Peyer's patch (tissue), 4 donors: ENCODE results near the gene CDH23. TPM values are rescaled to one million over a fixed set of nuclear protein-coding genes. Genes with fewer than 3 reads are reported as not detected.

Source experiments
- DNase-seq, 3 donors: peaks; one replicate each; pipeline ENCODE4 v3.0.0-alpha.2; 2017 to 2019
- H3K27ac ChIP-seq, 4 donors: fragments of 200-600 bp; sonication (generic); one replicate each; pipeline ENCODE4 v1.5.1; 2016 to 2019
- H3K27me3 ChIP-seq, 2 donors: fragments of 200-600 bp; sonication (generic); one replicate each; pipeline ENCODE4 v1.5.1; 2019
- H3K36me3 ChIP-seq, 3 donors: fragments of 200-600 bp; sonication (generic); one replicate each; pipeline ENCODE4 v1.5.1; 2016 to 2019
- H3K4me1 ChIP-seq, 4 donors: fragments of 200-600 bp; sonication (generic); one replicate each; pipeline ENCODE4 v1.5.1; 2016 to 2019
- H3K4me3 ChIP-seq, 4 donors: fragments of 200-600 bp; sonication (generic); 1 replicate in 3 of 4; 2 replicates in 1 of 4; pipeline ENCODE4 v1.5.1; 2016 to 2019; ENCODE audit warnings: mild to moderate bottlenecking in 1 of 4
- H3K9me3 ChIP-seq, 4 donors: fragments of 200-600 bp; sonication (generic); one replicate each; pipeline ENCODE4 v1.5.1; 2016 to 2019; ENCODE audit warnings: mild to moderate bottlenecking in 1 of 4
- CTCF ChIP-seq, 6 experiments: fragments of 450-650 bp in 4 of 6; fragments of 200-600 bp in 2 of 6; sonication (generic) in 1 of 6; IDR thresholded peaks; one replicate each; pipeline ENCODE4 v1.5.1; 2017 to 2019; ENCODE audit warnings: antibody characterized with exemption in 6 of 6, mild to moderate bottlenecking in 3 of 6, moderate library complexity in 1 of 6
- POLR2A ChIP-seq, 2 donors: fragments of 450-650 bp; IDR thresholded peaks; one replicate each; pipeline ENCODE4 v1.5.1; 2017; ENCODE audit warnings: antibody characterized with exemption in 2 of 2, mild to moderate bottlenecking in 2 of 2, moderate library complexity in 2 of 2
- total RNA-seq, 4 donors: library from RNA; depleted of rRNA; stranded (reverse); fragments of >200 nt; gene quantifications; one replicate each; pipeline ENCODE4 v1.1.0, GENCODE V29; 2016

CDH23 gene
- total RNA-seq, 4 donors from 2014 or later: 3.2 to 9.9 (median 5.4) TPM

GRCh38 chr10:71694567-71694968 lies 297.8 kb downstream of the CDH23 start:
- Histone ChIP-seq H3K4me1 (peaks cover 0 to 24% (median 18%) of the 10 kb centered on the region in 4 donors), H3K36me3 (no peaks in the 10 kb centered on the region), H3K27ac (peak overlapping the region in 3 of 4 donors; percentile 35 to 67 (median 37)), H3K9me3 (no peaks in the 10 kb centered on the region), H3K27me3 (no peaks in the 10 kb centered on the region), H3K4me3 (no peak overlapping the region)
- DNase-seq: peak in 2 of 3 donors; percentile 83 to 89
- TF ChIP-seq CTCF (IDR thresholded peaks at IDR 0.05) (no peak), POLR2A (IDR thresholded peaks at IDR 0.05) (no peak)

- H3K27me3 ChIP-seq: no peaks in the 10 kb centered on the region
- H3K27ac ChIP-seq: peak overlapping the region in 3 of 4 donors; percentile 1 to 67 (median 37)
- DNase-seq: no peak
- no peaks in the 10 kb centered on the region for H3K9me3 ChIP-seq
- no peaks in the 10 kb centered on the region for H3K36me3 ChIP-seq
- H3K4me3 ChIP-seq: no peak overlapping the region
- TF ChIP-seq CTCF (IDR thresholded peaks at IDR 0.05): no peak
- TF ChIP-seq POLR2A (IDR thresholded peaks at IDR 0.05): no peak
- H3K4me1 ChIP-seq: peaks cover 0 to 24% (median 18%) of the 10 kb centered on the region in 4 donors
These were observed 299.1 kb downstream of the CDH23 start for GRCh38 chr10:71695502-71696476.

GRCh38 chr10:71696628-71697326 lies 300.1 kb downstream of the CDH23 start:
- TF ChIP-seq POLR2A (IDR thresholded peaks at IDR 0.05): no peak
- peak; percentile 60 to 89 (median 84) for TF ChIP-seq CTCF (IDR thresholded peaks at IDR 0.05)
- Histone ChIP-seq H3K9me3 (no peaks in the 10 kb centered on the region), H3K4me1 (peaks cover 0 to 24% (median 18%) of the 10 kb centered on the region in 4 donors), H3K36me3 (no peaks in the 10 kb centered on the region), H3K4me3 (no peak overlapping the region), H3K27me3 (no peaks in the 10 kb centered on the region), H3K27ac (peak overlapping the region in 1 of 4 donors; percentile 7)
- peak; percentile 74 to 91 (median 85) for DNase-seq

GRCh38 chr10:71697938-71698709 lies 301.4 kb downstream of the CDH23 start:
- Histone ChIP-seq H3K27ac (no peak overlapping the region), H3K4me1 (peaks cover 0 to 24% (median 18%) of the 10 kb centered on the region in 4 donors), H3K27me3 (no peaks in the 10 kb centered on the region), H3K4me3 (no peak overlapping the region), H3K36me3 (no peaks in the 10 kb centered on the region), H3K9me3 (no peaks in the 10 kb centered on the region)
- TF ChIP-seq POLR2A (IDR thresholded peaks at IDR 0.05) (no peak), CTCF (IDR thresholded peaks at IDR 0.05) (no peak)
- no peak for DNase-seq

GRCh38 chr10:71698737-71699136 lies 302.0 kb downstream of the CDH23 start:
- no peak overlapping the region for H3K4me3 ChIP-seq
- no peaks in the 10 kb centered on the region for H3K9me3 ChIP-seq
- H3K27me3 ChIP-seq: no peaks in the 10 kb centered on the region
- no peak for DNase-seq
- no peaks in the 10 kb centered on the region for H3K36me3 ChIP-seq
- TF ChIP-seq CTCF (IDR thresholded peaks at IDR 0.05) (no peak), POLR2A (IDR thresholded peaks at IDR 0.05) (no peak)
- H3K4me1 ChIP-seq: peaks cover 0 to 24% (median 16%) of the 10 kb centered on the region in 4 donors
- no peak overlapping the region for H3K27ac ChIP-seq
